GM19372 (cell line): ENCODE results near the gene SRMS.
"Not testable (repeated sequence)": the region's sequence is repeated elsewhere in the genome, so short reads cannot be mapped to it uniquely, and the experiment has no call there.

Experiments used
- ATAC-seq: cut with Tn5 transposase; IDR thresholded peaks from one replicate; pipeline ENCODE4 v1.9.1; 2021; ENCODE audit warnings: mild to moderate bottlenecking, low read depth, moderate library complexity; ENCODE audit not compliant: unreplicated experiment

The SRMS gene

GRCh38 chr20:63580796-63581461 lies 33.4 kb upstream of the SRMS start:
- ATAC-seq, result no peak

DNA sequence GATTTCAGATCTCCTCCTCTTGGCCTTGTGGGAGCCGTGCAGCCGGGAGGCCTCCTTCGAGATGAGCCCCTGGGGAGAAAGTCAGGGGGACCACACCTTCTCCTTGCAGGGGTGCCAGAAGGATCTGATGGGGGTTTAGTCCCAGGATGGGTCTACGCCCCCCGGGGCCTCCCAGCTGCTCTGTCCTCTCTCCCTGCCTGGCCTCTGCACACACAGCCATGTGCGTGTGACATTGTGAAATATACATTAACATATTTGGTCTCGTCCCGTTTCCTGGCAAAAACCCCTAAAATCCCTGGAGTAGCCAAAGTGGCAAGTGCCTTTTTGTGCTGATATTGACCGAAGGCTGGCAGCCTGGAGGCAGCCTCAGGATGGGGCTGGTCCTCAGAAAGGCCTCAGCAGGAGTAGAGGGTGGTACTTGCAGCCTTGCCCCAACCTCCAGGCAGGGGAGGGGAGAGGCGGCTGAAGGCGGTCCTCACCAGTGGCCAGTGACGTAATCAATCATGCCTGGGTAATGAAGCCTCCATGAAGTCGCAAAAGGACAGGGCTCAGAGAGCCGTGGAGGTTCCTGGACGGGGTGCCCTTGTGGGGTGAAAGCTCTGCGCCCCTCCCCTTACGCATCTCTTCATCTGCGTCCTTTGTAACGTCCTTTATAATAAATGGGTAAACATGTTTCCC lies 31.6 kb upstream of the SRMS start:
- no peak for ATAC-seq

- no peak for ATAC-seq
Measured at GRCh38 chr20:63578224-63579016, 30.9 kb upstream of the SRMS start.

DNA sequence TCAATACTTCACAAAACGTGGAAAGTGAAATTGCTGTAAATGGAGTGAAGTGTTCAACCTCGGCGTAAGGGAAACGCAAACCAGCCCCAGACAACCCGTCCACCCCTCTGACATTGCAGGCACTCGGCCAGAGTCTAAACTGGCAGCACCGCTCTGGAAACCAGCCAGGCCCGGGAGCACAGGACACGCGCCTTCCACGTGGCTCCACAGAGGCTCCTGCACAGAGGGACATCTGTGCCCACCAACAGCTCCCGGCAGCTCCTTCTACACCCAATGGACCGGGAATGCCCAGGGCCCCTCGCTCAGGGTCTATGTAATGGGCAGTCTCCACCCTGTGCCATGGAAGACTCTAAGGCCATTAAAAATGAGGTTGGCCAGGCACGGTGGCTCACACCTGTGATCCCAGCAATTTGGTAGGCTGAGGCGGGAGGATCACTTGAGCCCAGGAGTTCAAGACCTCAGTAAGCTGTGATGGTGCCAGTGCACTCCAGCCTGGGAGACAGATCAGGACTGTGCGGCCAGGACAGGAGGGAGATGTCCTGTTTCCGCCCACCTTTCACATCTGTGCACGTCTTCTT lies 29.9 kb upstream of the SRMS start:
- no peak for ATAC-seq

GRCh38 chr20:63576311-63576710 lies 28.8 kb upstream of the SRMS start:
- no peak for ATAC-seq

DNA sequence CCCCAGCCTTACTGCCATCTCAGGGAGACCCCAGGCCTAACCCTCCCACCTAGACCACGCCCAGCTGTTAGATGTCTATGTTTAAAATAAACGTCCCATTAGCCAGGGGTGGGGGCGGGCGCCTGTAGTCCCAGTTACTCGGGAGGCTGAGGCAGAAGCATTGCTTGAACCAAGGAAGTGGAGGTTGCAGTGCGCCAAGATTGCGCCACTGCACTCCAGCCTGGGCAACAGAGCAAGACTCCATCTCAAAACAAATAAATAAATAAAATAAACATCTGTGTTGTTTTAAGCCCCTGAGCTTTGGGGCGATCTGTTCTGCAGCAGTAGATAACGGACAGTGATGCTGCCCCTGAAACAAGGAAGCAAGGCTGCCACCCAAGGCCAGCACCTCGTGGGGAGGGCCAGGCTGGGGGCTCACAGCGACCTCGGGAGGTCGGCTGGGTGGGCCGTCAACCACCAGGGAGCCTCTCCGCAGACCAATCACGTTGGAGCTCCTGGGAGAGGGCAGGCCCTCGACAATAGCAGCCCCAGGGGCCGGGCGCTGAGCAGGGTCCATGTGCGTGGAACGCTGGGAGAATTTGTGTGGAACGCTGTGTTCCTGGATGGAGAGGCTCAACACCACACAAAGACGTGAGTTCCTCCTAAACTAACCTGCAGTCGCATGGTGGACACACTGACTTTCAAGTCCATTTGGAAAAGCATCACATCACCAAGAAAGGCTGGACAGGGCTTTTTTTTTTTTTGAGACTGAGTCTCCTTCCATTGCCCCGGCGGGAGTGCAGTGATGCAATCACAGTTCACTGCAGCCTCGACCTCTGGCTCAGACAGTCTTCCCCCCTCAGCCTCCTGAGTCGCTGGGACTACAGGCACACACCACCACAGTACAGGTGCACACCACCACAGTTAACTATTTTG lies 27.5 kb upstream of the SRMS start:
- ATAC-seq, result no peak

GRCh38 chr20:63574156-63574828 lies 26.7 kb upstream of the SRMS start, which contains the start of gene HELZ2:
TSS of gene HELZ2 (minus strand) at chr20:63574239. CDS start at chr20:63572385, 1,854 bp downstream.
- no peak for ATAC-seq

- ATAC-seq, result no peak
Measured at GRCh38 chr20:63573647-63574131, 26.1 kb upstream of the SRMS start.

GRCh38 chr20:63572788-63573646 lies 25.5 kb upstream of the SRMS start:
- no peak for ATAC-seq

DNA sequence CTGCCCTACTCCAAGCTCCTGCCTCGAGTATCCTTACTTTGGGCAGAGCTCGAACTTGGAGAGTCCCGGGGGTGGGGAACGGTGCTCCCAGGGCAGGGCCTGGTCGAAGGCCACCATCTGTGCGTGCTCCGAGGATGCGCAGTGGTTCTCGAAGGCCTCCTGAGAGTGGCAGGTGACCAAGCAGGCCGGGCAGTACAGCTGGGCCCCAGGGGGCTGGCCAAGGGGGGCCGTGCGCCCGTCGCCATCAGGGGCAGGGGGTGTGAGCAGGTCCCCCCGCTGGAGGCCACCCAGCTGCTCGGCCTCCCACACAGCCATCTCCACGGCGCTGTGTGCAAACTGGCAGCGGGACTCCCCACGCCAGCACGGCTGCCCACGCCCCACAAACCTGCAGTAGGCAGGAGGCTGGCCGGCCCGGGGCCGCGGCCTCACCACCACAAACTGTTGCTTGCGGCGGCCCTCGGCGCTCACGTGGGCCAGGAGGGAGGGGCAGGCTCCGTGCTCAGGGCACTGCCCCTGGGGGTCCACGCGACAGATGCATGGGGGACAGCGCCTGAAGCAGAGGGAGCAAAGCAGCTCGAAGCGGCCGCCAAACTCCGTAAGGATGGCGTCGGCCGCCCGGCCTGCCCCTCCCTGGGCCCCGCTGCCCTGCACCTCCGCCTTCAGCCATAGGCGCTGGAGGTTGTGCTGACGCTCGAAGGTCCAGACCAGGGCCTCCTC lies 24.7 kb upstream of the SRMS start:
- no peak for ATAC-seq

GRCh38 chr20:63571087-63571478 lies 23.5 kb upstream of the SRMS start:
- ATAC-seq, result not testable (repeated sequence)

DNA sequence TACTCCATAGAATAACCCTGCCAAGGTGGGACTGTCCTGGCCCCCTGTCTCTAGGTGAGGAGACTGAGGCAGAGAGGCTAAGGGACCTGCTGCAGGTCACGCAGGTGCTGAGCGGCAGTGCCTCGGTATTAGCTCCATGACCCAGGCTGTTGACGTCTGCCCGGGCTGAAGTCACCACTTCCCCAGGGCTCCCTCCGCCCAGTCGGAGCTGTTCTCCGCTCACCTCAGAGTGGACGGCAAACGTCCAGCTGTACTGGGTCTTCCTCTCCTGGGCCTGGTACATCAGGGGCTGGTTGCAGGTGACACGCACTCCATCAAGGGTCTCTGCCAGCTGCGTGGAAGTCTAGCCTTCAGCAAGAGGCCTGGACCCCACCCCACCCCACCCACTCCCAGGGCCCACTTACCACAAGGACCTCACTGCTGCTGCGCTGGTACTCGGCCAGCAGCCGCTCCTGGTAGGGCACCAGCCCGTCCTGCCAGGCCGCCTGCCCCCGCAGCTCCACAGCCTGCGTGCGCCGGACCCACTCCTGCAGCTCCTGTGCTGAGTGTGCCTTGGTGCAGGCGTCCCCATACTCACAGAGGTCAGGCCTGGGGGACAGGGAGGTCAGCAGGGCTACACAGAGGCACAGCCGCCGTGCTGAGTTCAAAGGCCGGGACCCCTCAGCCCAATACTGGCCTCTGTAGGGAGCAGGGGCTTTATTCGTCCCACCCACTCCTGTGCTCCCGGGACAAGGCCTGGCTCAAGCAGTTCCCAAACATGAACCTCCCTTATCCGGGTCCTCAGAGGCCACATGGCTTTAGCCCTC lies 22.9 kb upstream of the SRMS start:
- no peak for ATAC-seq

GRCh38 chr20:63568986-63569949 lies 21.7 kb upstream of the SRMS start:
- no peak for ATAC-seq

DNA sequence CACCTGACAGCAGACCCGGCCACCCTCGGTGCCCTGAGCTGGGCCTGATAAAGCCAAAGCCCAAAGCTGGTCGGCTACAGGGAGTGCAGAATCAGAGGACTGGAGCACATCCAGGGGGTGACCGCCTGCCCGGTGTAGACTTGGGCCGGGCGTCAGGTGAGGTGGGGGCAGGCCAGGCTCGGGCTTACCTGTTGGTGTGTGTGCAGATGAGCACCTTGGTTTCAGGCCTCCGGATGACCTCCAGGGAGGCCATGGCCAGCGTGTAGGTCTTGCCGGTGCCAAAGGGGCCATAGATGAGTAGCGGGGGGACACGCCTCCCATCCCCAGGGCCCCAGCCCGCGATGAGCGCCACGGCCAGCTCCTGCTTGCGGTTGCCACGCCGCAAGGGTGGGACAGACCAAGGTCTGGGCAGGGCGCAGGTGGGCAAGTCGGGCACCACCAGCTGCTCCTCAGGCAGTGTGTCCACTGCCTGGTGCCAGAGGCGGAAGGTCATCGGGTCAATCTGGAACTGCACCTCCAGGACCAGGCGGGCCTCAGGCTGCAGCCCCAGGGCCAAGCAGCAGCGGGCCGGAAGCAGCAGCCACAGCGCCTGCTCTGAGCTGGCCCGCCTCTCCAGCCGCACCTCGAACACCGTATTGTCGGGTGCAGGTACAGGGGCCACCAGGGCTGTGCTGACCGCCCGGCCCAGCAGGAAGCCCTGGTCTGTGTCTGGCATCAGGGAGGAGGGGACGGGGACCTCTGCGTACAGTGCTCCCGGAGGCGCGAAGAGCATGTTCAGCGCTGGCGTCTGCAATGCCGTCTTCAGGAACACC lies 20.8 kb upstream of the SRMS start:
- ATAC-seq, result no peak
